Inflammatory macrophage treated with lipopolysaccharide for 1 hour (primary cell): Measurements from ENCODE around the gene IL11RA.

Source experiments
- DNase-seq, 2 donors: peaks; one replicate each; pipeline ENCODE4 v3.0.0-alpha.2; 2020 to 2022

The IL11RA gene

DNA sequence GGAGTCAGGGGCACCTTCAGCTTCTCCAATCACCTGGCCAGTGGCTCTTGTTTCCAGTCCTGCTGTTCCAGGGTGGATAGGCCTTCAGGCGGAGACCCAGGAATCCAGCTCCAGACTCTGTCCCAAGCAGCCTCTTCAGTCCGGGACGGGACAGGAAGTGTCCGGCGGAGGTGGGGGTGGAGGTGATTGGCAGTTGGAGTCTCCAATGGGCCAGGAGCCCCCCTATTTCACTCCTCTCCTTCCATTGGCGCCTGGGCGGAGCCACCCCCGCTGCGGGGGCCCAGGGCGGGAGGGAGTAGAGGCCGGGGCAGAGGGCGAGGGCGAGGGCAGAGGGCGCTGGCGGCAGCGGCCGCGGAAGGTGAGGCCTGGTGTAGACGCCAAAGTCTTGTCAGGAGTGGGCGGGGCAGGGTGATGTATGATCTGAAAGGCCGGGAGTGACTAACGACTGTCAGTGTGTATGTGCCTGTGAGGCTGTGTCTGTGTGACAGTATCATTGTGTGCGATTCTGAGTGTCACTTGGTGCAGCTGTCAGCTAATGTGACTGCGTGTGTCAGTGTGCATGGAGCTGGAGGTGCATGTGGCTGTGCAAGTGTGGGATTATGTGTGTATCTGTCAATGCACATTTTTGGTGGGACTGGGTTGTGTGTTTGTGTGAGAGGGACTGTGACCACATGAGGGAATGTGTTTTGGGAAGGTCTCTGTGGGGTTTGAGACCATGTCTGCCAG lies at the start of gene IL11RA:
Gene IL11RA, plus strand, starts transcription at position 310 of the 726 bp plus-strand sequence. CDS start 3,033 bp downstream, outside the sequence.
- peak; percentile 54 to 71 for DNase-seq

GRCh38 chr9:34603610-34604231 lies 48.3 kb upstream of the IL11RA start:
- peak; percentile 53 to 90 for DNase-seq

DNA sequence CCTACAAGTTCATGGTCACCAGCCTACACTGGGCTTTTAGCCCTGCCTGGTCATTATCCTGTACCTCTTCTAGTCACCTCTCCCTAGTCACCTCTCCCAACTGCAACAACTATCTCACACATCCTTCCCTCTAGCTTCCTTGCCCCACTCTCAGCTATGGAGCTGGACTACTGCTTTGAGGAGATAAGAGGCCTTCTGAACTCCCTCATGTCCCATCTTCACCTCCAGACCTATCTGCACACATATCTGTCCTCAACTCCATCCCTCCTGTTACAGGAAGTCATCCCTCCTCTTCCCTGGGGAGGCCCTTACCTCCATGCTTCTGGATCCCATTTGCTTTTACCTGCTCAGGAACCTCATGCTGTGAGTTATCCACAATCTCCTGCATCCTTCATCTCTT lies 45.8 kb upstream of the IL11RA start:
- no peak for DNase-seq

DNA sequence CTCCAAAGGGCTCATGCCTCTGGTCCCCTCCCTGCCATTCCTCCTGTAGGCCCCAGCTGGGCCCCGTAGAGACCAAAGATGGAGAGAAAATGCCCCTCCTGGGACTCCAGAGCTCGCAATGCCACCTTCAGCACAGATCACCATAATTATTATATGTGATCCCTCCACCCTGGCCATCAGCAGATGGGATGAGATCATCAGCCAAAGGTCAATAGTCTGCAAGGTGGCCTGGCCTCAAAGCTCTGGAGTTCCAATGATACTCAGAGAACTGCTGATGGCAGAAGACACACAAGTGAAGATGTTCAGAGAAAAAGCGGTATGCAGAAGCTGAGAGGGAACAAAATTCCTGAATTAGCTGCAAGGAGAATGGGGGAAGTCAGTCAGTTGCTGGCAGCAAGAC lies 45.1 kb upstream of the IL11RA start:
- DNase-seq = no peak

GRCh38 chr9:34607331-34607730 lies 44.7 kb upstream of the IL11RA start:
- no peak for DNase-seq

GRCh38 chr9:34610434-34611206 lies 41.4 kb upstream of the IL11RA start:
- DNase-seq = peak; percentile 14 to 29

DNA sequence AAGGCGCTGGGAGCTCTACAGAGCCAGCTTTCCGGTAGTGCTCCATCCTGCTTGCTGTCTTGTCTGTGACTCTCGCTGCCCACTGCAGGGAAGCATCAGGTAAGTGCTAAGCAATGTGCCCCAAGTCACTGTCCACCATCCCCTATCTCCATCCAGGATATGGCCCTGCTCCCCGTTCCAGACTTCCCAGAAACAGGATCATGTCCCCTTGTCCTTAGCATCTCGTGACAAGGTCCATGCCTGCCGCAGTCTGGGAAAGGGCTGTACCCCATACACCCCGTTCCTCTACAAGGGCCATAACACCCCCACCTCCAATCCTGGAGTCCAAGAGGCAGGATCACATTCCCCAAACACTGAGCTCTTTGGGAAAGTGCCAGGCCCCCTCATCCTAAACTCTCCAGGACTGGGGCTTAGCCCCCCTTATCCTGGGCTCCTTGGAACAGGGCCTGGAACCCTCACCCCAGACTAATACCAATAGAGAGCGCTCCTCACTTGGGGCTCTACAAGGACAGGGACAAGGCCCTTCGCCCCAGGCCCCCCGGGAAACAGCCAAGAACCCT lies 40.7 kb upstream of the IL11RA start:
- no peak for DNase-seq

DNA sequence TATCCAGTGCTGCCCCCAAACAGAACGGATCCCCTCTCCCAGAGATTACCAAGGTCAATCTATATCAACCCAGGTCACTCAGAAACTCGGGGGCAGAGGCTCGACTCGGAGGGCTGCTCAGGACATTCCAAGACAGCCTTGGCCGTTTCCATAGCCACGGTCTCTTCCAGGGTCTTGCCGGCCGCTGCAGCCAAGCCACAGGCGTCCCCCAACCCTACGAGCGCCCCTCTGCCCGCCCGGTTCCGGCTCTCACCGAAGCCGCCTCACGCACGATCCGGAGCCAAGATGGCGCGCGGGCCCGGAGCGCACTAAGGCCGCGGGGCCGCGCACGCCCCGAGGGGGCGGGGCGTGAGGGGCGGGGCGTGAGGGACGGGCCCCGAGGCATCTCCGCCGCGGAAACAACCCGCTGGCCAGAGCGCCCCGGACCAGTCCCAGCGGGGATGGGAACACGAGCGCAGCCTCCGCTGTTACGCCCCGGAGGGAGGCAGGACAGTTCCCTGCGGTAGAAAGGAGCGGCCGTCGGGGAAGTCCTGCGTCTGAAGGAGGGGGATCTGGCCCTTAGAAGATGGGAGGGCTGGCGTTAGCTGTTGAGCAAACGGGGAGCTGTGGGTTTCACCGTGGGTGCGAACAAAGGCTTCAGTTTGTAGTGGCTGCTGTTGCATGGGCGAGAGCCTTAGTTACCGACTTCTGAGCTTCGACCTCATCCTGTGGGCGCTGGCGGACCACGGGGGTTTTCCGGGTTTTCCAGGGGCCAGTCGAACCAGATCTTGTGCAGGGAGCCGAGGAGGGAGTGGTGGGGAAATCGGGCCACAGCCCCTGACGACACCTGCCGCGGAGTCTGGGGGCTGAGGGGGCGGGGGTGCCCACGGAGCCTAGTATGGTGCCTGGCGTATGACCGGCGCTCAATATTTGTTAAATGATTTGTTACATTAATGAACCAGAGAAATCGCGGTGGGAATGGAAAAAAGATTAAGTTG lies 39.9 kb upstream of the IL11RA start, which contains the start of gene RPP25L:
Gene RPP25L, minus strand, starts transcription at position 287 of the 977 bp plus-strand sequence. CDS start 801 bp downstream, outside the sequence.
- DNase-seq = peak; percentile 95 to 98

DNA sequence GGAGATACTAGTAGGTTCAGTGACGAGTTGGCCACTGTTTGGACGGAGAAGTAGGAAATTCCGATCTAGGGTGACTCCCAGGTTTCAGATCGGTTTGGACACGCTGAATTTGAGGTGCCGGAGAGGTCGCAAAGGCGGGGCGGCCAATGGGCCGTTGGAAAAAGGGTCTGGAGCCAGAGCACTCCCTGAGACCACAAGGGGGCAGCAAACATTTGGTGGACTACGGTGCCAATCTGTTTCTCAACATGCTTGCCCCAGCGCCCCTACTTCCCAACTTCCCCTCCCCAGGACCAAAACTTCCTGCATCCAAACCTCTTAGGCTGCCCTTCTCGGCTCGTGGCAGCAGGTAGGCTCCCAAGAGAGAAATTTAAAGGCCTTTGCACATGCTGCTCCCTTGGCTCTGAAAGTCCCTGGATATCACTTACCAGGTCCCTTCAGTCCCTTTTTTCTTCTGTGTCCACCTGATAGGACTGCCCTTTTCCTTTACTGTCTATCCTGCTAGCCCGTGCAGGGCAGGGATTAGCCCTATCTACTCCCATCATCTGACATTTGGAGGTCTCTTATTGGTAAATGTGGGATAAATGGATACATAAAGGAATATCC lies 39.1 kb upstream of the IL11RA start:
- DNase-seq = peak; percentile 79 to 93

- DNase-seq = no peak
Observed at GRCh38 chr9:34615132-34615531, 36.9 kb upstream of the IL11RA start.

GRCh38 chr9:34620061-34620994 lies 31.7 kb upstream of the IL11RA start, which contains the start of gene DCTN3:
TSS of gene DCTN3 (minus strand) at chr9:34620495. CDS start at chr9:34620464, 31 bp downstream.
- peak; percentile 92 to 95 for DNase-seq

- DNase-seq = no peak
Observed at GRCh38 chr9:34623374-34624235, 28.4 kb upstream of the IL11RA start.

GRCh38 chr9:34624475-34625185 lies 27.4 kb upstream of the IL11RA start:
- no peak for DNase-seq

DNA sequence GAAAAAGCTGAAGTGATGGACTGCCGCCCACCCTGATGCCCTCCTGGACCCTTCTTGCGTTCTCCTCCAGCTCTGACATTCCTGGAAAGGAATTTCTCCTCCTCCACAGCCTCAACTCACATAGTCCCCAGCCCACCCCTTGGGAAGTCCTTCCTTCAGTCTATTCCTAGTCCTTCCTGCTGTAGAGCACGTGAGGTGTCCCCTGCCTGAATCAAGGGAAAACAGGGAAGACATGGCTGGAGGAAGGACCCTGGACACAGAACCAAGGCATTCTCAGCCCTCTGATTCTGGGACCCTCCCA lies 26.8 kb upstream of the IL11RA start:
- DNase-seq = no peak

GRCh38 chr9:34627716-34628655 lies 24.0 kb upstream of the IL11RA start:
- no peak for DNase-seq

DNA sequence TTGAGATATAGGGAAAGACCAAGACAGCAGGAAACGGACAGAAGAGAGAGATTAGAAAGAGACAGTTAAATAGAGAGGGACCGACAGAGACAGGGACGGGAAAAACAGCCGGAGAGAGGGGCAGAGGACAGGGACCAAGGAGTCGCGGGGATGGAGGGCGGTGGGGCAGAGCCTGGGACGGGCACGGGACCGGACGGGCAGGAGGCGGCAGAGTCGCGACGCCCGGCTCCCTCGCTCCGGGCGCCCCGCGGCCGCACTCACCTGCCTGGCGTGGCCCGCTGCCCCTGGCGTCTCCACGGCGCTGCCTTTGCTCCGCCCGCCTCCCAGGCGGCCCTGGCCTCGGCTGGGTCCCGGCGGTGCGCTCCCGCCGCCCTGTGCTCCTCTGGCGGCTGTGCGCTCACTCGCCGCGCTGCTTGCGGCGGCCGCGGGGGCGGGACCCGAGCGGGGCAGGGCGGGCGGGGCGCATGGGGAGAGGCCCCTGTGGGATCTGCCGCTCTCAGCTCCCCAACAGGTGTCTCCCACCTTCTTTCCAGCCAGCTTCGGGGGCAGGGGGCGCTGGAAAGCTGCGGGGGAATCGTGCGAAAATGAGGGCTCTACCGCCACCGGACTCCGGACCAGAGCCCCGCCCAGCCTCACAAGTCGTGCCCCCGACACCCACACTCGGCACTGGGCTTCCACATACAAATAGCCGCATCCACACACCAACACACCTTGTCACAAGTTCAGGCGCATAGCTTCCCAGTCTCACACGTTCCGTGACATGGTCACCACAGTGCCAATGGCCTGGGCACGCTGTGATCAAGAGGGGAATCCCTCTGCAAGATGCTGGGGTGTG lies 23.1 kb upstream of the IL11RA start, which contains the start of gene ARID3C:
Gene ARID3C, minus strand, starts transcription at position 411 of the 835 bp plus-strand sequence. CDS start 1,052 bp downstream, outside the sequence.
- no peak for DNase-seq

DNA sequence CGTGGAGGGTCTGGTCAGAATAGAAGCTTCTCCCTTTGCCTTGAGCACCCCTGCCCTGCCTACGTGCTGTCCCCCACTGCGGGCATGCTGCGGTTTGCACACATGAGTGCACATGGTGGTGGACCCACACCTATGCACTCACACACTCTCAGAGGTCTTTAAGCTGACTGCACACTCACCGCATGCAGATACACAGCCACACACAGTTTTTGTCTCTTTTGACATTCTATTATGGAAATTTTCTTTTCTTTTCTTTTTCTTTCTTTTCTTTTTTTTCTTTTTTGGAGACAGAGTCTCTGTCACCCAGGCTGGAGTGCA lies 22.5 kb upstream of the IL11RA start:
- DNase-seq = no peak
